HepG2 (cell line): ENCODE data around the gene KIF2C. TPM values are rescaled to one million over a fixed set of nuclear protein-coding genes. Genes with fewer than 3 reads are reported as not detected.
"Not testable (repeated sequence)": the region's sequence is repeated elsewhere in the genome, so short reads cannot be mapped to it uniquely, and the experiment has no call there.

Source experiments
- ATAC-seq: fragments of 200-7000 bp; cut with Tn5 transposase; 3 replicates; pipeline ENCODE4 v1.9.1; 2020; ENCODE audit warnings: mild to moderate bottlenecking, moderate library complexity
- BruUV-seq: library from RNA; stranded (reverse); fragments of 400-500 nt; replicated peaks from 2 replicates; lab custom pipeline; 2021; lab: Mats Ljungman, UMichigan
- CTCF ChIA-PET: fragments of 300-600 bp; formaldehyde crosslinking; extraction: SDS; loops from one replicate; lab custom pipeline; 2021; ENCODE audit warnings: low total read pairs, inconsistent platforms, low intra/inter-chr PET ratio; lab: Yijun Ruan, JAX
- POLR2A ChIA-PET: fragments of 350-600 bp; sonication (Branson Sonifier 250); formaldehyde crosslinking; loops from one replicate; lab custom pipeline; 2020; ENCODE audit warnings: antibody characterized with exemption, inconsistent platforms; lab: Yijun Ruan, JAX
- DNase-seq: peaks from one replicate; pipeline ENCODE4 v3.0.0-alpha.2; 2015; ENCODE audit warnings: low spot score
- FAIRE-seq: peaks from 3 replicates; lab custom pipeline; 2011; peaks lifted over from hg19 to GRCh38; lab: Jason Lieb, UNC
- H2AFZ ChIP-seq: one replicate; pipeline ENCODE4 v1.6.1; 2011; ENCODE audit warnings: low read length, inconsistent platforms
- H3K27ac ChIP-seq: fragments of 300-600 bp; 3 replicates; pipeline ENCODE4 v1.8.0; 2011; ENCODE audit warnings: mixed run types, mild to moderate bottlenecking, mixed read lengths, low read length, inconsistent platforms; ENCODE audit not compliant: insufficient read depth; ENCODE audit errors: extremely low read length
- H3K27me3 ChIP-seq, 2 experiments: fragments of 200-600 bp in 1 of 2; 2 replicates in 1 of 2; 3 replicates in 1 of 2; pipeline versions ENCODE4 v1.6.0 to v1.8.0; 2011; ENCODE audit warnings: low read length in 2 of 2, mild to moderate bottlenecking in 2 of 2, moderate library complexity in 2 of 2, inconsistent platforms in 1 of 2; ENCODE audit not compliant: insufficient read depth in 2 of 2, control insufficient read depth in 1 of 2
- H3K36me3 ChIP-seq, 2 experiments: fragments of 200-600 bp in 1 of 2; replicated peaks in 1 of 2; 2 replicates in 1 of 2; 3 replicates in 1 of 2; pipeline versions ENCODE4 v1.5.1 to v1.8.0; 2011; ENCODE audit warnings: low read length in 2 of 2, inconsistent platforms in 1 of 2; ENCODE audit not compliant: insufficient read depth in 2 of 2, control insufficient read depth in 1 of 2
- H3K4me1 ChIP-seq: 2 replicates; pipeline ENCODE4 v1.5.1; 2012; ENCODE audit warnings: low read length, inconsistent platforms; ENCODE audit not compliant: insufficient read depth
- H3K4me2 ChIP-seq: 2 replicates; pipeline ENCODE4 v1.6.0; 2011; ENCODE audit warnings: low read depth, low read length, inconsistent platforms
- H3K4me3 ChIP-seq, 3 experiments: fragments of 200-600 bp in 1 of 3; sonication (generic), shearing (Covaris generic) in 1 of 3; replicated peaks in 1 of 3; 2 replicates each; pipeline ENCODE4 v1.5.1; 2011 to 2016; ENCODE audit warnings: low read length in 3 of 3, inconsistent platforms in 2 of 3, low read depth in 2 of 3, mild to moderate bottlenecking in 2 of 3, control low read depth in 1 of 3, mixed read lengths in 1 of 3; ENCODE audit not compliant: insufficient read depth in 1 of 3
- H3K79me2 ChIP-seq: one replicate; pipeline ENCODE4 v1.6.1; 2011; ENCODE audit warnings: low read length, inconsistent platforms; ENCODE audit not compliant: insufficient read depth
- H3K9ac ChIP-seq: 2 replicates; pipeline ENCODE4 v1.6.0; 2011; ENCODE audit warnings: mild to moderate bottlenecking, low read depth, low read length, inconsistent platforms; ENCODE audit not compliant: insufficient read depth
- H3K9me3 ChIP-seq: 2 replicates; pipeline ENCODE4 v1.5.1; 2012; ENCODE audit warnings: mild to moderate bottlenecking, low read length
- H4K20me1 ChIP-seq: 2 replicates; pipeline ENCODE4 v1.6.0; 2011; ENCODE audit warnings: inconsistent platforms, mild to moderate bottlenecking, low read length, moderate library complexity; ENCODE audit not compliant: insufficient read depth
- AGO2 ChIP-seq: fragments of 200-400 bp; formaldehyde crosslinking; optimal IDR thresholded peaks from 2 replicates; pipeline ENCODE3; 2017; ENCODE audit warnings: mild to moderate bottlenecking, low read depth, low read length, moderate library complexity
- MTA1 ChIP-seq: sonication (generic); formaldehyde crosslinking; IDR thresholded peaks from 2 replicates; pipeline ENCODE4 v1.4.0; 2020; ENCODE audit warnings: missing genetic modification reagents, mild to moderate bottlenecking, borderline replicate concordance
- RBFOX2 ChIP-seq: fragments of 200-400 bp; formaldehyde crosslinking; IDR thresholded peaks from 2 replicates; pipeline ENCODE4 v1.6.1; 2017; ENCODE audit warnings: low read depth, mild to moderate bottlenecking, low read length
- ZNF383 ChIP-seq: sonication (generic); formaldehyde crosslinking; IDR thresholded peaks from 2 replicates; pipeline ENCODE4 v1.4.0; 2020; ENCODE audit warnings: missing genetic modification reagents, mild to moderate bottlenecking, borderline replicate concordance
- WGBS: methylation state at CpG from one replicate; pipeline ENCODE4 v1.1.6; 2017; ENCODE audit warnings: low lambda C conversion rate; 5-methylcytosine and 5-hydroxymethylcytosine counted together
- in situ Hi-C: cut with HindIII; loops from 2 replicates; pipeline ENCODE4 v1.10.0; 2017; ENCODE audit warnings: low pct_unique_long_range_greater_than_20kb; ENCODE audit not compliant: extremely low pct_ligation_motif_present
- intact Hi-C: fragments of 100-400 bp; cut with micrococcal nuclease; formaldehyde crosslinking; loops from one replicate; pipeline ENCODE4 v1.10.0; 2022; ENCODE audit not compliant: unreplicated experiment
- polyA plus RNA-seq, 8 experiments: library from polyadenylated mRNA; depleted of rRNA in 3 of 8; stranded (reverse) in 7 of 8; unstranded in 1 of 8; fragments of >200 nt; fragmentation: Illumina TruSeq in 4 of 8; extraction: Trizol in 4 of 8; gene quantifications; 2 replicates each; pipeline versions ENCODE4 v1.2.1 to v1.2.3, GENCODE V29; 2011 to 2016; ENCODE audit warnings: low read depth in 4 of 8, missing spikeins in 1 of 8, mixed read lengths in 1 of 8; ENCODE audit not compliant: insufficient read depth in 1 of 8
- total RNA-seq, 5 experiments: library from RNA; depleted of rRNA; stranded (reverse); fragments of >200 nt; fragmentation: Illumina TruSeq; extraction: Trizol; gene quantifications; 2 replicates each; pipeline ENCODE4 v1.2.3, GENCODE V29; 2016; ENCODE audit warnings: low read depth in 1 of 5
- TF ChIP-seq, protein P1 (sequence below): sonication (generic); formaldehyde crosslinking; IDR thresholded peaks from 2 replicates; pipeline ENCODE4 v1.4.0; 2020; ENCODE audit warnings: mild to moderate bottlenecking, low read depth, missing genetic modification reagents

Gene KIF2C
- total and polyA plus RNA-seq, 2 of the 13 experiments (the other 11 are each of a cell fraction or from before 2014, with no cell fraction given), result 29.7 to 53.7 TPM

DNA sequence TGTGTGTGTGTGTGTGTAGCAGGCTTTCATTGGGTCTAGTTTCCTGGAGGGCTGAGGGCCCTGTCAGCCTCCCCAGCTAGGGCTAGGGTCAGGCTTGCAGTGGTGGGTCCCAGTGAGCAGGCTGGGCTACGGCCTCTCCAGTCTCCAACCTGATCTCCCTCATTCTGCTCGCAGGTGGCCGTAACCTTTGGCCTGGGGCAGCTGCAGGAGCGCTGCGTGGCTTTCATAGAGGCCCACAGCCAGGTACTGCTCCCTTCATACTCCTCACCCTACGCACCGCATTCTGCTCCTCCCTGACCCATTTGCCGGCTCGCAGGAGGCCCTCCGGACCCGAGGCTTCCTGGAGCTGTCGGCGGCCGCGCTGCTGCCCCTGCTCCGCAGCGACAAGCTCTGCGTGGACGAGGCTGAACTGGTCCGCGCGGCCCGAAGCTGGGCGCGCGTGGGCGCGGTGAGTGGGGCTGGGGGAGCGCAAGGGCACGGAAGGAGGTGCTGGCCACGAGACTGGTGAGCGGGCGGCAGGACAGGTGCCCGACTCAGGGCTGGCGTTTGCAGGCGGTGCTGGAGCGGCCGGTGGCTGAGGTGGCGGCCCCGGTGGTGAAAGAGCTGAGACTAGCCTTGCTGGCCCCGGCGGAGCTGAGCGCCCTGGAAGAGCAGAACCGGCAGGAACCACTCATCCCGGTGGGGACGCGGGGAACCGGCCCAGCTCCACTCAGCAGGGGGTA is 73.3 kb downstream of the KIF2C start:
- DNase-seq (no peak), FAIRE-seq (no peak), ATAC-seq (no peak)
- H3K4me1 ChIP-seq, result peaks cover 53% of the 10 kb centered on the region
- H3K27me3 ChIP-seq, result no peaks in the 10 kb centered on the region
- H4K20me1 ChIP-seq, result no peaks in the 10 kb centered on the region
- WGBS, result 97% methylated on average over 43 of the region's 48 CpGs
- no peak overlapping the region for H2AFZ ChIP-seq
- in situ Hi-C loops, result no loop called here
- BruUV-seq, result no TSS peak
- H3K9me3 ChIP-seq, result no peaks in the 10 kb centered on the region
- CTCF ChIA-PET, result no interaction called here
- H3K36me3 ChIP-seq, result no peaks in the 10 kb centered on the region
- H3K4me3 ChIP-seq, result no peak overlapping the region
- H3K9ac ChIP-seq, result no peak overlapping the region
- H3K27ac ChIP-seq, result no peak overlapping the region
- H3K4me2 ChIP-seq, result no peak overlapping the region
- intact Hi-C loops, result no loop called here
- TF ChIP-seq, protein P1, sequence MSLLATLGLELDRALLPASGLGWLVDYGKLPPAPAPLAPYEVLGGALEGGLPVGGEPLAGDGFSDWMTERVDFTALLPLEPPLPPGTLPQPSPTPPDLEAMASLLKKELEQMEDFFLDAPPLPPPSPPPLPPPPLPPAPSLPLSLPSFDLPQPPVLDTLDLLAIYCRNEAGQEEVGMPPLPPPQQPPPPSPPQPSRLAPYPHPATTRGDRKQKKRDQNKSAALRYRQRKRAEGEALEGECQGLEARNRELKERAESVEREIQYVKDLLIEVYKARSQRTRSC (CRISPR knock-in tag), result no peak
- peak; percentile 31 for TF ChIP-seq AGO2
- peak; percentile 63; the same call in 1 of the 2 replicates for TF ChIP-seq RBFOX2
- no peak for TF ChIP-seq ZNF383 (CRISPR knock-in tag)
- 0 out of 2 replicates have a peak, but pooled peaks have one; percentile 29 for TF ChIP-seq MTA1 (CRISPR knock-in tag)
- TF ChIP-seq, all 625 proteins: peak for 3
- H3K79me2 ChIP-seq, result peaks cover 11% of the 10 kb centered on the region
- POLR2A ChIA-PET, result interaction anchor here (1.5 to 12.9 kb wide), 2 partner anchors 9 to 13 kb away, joined by 4 to 570 read pairs; partner anchors contain the start of gene PLK3

DNA sequence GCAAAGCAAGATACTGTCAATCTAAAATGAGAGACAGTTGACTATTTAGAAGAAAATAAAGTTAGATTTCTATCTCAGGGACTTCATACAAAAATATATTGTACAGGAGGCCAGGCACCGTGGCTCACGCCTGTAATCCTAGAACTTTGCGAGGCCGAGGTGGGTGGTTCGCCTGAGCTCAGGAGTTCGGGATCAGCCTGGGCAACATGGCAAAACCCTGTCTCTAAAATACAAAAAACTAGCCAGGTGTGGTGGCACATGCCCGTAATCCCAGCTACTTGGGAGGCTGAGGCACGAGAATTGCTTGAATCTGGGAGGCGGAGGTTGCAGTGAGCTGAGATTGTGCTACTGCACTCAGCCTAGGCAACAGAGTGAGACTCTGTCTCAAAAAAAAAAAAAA is 76.3 kb downstream of the KIF2C start:
- H4K20me1 ChIP-seq, H3K27ac ChIP-seq, in situ Hi-C loops, H3K9me3 ChIP-seq, H3K27me3 ChIP-seq, H3K4me3 ChIP-seq, BruUV-seq, H3K36me3 ChIP-seq, H3K9ac ChIP-seq, FAIRE-seq, DNase-seq, H3K4me2 ChIP-seq, H2AFZ ChIP-seq, ATAC-seq, CTCF ChIA-PET, H3K79me2 ChIP-seq: not testable (repeated sequence)
- peaks cover 45% of the 10 kb centered on the region for H3K4me1 ChIP-seq
- WGBS, result 92% methylated on average over 9 of the region's 9 CpGs
- POLR2A ChIA-PET, result interaction anchor here (2.2 to 12.9 kb wide), 2 partner anchors 6 to 16 kb away, joined by 16 to 570 read pairs; partner anchors contain the start of gene PLK3
- intact Hi-C loops, result loop anchor here (5.0 kb wide), 1 partner anchor 34 kb away; no protein-coding TSS in a partner anchor
